SK-N-SH (cell line): ENCODE results near the gene MRFAP1.

Experiments
- EP300 ChIP-seq, 2 experiments: IDR thresholded peaks; 2 replicates each; pipeline versions ENCODE4 v1.4.0 to v1.6.1; 2012; ENCODE audit warnings: borderline replicate concordance in 1 of 2, low read depth in 1 of 2, low read length in 1 of 2
- FOXJ3 ChIP-seq: sonication (generic); formaldehyde crosslinking; IDR thresholded peaks from 2 replicates; pipeline ENCODE4 v1.5.1; 2020; ENCODE audit warnings: mild to moderate bottlenecking, missing genetic modification reagents
- MXI1 ChIP-seq: IDR thresholded peaks from 2 replicates; pipeline ENCODE4 v1.6.1; 2012; ENCODE audit warnings: mild to moderate bottlenecking, low read depth, low read length, improper control_type of control experiment
- POLR2AphosphoS5 ChIP-seq: IDR thresholded peaks from 2 replicates; pipeline ENCODE4 v1.6.1; 2012; ENCODE audit warnings: low read depth, low read length
- SIN3A ChIP-seq: IDR thresholded peaks from 2 replicates; pipeline ENCODE4 v1.6.1; 2012; ENCODE audit warnings: low read depth, mild to moderate bottlenecking, low read length, moderate library complexity, borderline replicate concordance
- TF ChIP-seq, protein P1 (sequence below): fragments of 200-600 bp; sonication (generic); IDR thresholded peaks from 2 replicates; pipeline ENCODE4 v1.6.1; 2017; ENCODE audit warnings: antibody characterized with exemption, mild to moderate bottlenecking, moderate library complexity
- TF ChIP-seq, protein P2 (sequence below): IDR thresholded peaks from 2 replicates; pipeline ENCODE4 v1.4.0; 2012; ENCODE audit warnings: low read depth, borderline replicate concordance

DNA sequence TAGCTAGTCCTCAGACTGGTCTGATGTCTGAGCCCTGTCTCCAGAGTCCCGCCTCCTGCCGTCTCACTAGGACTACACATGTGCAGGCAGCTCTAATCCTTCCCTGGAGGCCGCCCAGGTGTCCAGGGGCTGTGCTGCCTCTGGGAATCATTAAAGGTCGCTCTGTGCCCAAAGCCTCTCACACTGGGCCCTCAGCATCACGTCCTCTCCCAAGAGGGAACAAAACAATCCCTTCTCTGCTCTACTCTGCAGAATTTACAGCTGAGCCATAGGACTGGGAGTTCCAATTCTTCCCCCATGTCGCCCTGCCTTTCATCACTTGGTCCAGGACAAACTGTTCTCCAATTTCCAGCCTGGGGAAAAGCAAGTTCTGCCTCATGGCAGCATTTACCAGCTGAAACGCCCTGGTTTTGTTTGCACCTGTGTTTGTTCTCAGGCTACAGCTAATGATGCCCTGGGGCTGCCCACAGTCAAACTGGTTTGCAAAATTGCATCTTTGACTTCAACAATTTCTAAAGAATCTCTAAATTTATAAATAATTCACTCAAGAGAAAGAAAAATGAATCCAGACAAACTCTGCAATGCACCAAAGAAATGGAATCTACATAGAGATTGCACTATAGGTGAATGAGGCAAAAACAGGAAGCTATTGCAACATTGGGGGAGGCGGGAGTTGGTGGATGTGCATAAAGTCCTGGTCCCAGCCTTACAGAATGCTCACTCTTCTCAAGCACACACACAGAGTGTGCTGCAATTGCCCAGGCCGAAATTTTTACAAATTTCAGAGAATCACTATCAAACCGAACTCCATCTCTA lies 7.2 kb upstream of the MRFAP1 start:
- TF ChIP-seq POLR2AphosphoS5 (no peak), FOXJ3 (CRISPR knock-in tag) (no peak), MXI1 (no peak), EP300 (IDR thresholded peaks at IDR 0.05; ENCODE audit: borderline replicate concordance in 1 of 2, low read depth in 1 of 2, low read length in 1 of 2) (no peak), SIN3A (no peak)
- TF ChIP-seq, protein P1, sequence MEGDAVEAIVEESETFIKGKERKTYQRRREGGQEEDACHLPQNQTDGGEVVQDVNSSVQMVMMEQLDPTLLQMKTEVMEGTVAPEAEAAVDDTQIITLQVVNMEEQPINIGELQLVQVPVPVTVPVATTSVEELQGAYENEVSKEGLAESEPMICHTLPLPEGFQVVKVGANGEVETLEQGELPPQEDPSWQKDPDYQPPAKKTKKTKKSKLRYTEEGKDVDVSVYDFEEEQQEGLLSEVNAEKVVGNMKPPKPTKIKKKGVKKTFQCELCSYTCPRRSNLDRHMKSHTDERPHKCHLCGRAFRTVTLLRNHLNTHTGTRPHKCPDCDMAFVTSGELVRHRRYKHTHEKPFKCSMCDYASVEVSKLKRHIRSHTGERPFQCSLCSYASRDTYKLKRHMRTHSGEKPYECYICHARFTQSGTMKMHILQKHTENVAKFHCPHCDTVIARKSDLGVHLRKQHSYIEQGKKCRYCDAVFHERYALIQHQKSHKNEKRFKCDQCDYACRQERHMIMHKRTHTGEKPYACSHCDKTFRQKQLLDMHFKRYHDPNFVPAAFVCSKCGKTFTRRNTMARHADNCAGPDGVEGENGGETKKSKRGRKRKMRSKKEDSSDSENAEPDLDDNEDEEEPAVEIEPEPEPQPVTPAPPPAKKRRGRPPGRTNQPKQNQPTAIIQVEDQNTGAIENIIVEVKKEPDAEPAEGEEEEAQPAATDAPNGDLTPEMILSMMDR: no peak
- TF ChIP-seq, protein P2, sequence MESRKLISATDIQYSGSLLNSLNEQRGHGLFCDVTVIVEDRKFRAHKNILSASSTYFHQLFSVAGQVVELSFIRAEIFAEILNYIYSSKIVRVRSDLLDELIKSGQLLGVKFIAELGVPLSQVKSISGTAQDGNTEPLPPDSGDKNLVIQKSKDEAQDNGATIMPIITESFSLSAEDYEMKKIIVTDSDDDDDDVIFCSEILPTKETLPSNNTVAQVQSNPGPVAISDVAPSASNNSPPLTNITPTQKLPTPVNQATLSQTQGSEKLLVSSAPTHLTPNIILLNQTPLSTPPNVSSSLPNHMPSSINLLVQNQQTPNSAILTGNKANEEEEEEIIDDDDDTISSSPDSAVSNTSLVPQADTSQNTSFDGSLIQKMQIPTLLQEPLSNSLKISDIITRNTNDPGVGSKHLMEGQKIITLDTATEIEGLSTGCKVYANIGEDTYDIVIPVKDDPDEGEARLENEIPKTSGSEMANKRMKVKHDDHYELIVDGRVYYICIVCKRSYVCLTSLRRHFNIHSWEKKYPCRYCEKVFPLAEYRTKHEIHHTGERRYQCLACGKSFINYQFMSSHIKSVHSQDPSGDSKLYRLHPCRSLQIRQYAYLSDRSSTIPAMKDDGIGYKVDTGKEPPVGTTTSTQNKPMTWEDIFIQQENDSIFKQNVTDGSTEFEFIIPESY: no peak
